K562 (cell line): Measurements from ENCODE around the gene PREB. TPM values are rescaled to one million over a fixed set of nuclear protein-coding genes. Genes with fewer than 3 reads are reported as not detected.

Experiments used
- CEBPB ChIP-seq: fragments of 450-650 bp; IDR thresholded peaks from 2 replicates; pipeline ENCODE4 v1.6.1; 2016; ENCODE audit warnings: missing genetic modification characterization, missing compliant biosample characterization
- E2F4 ChIP-seq: sonication (generic); formaldehyde crosslinking; IDR thresholded peaks from 2 replicates; pipeline ENCODE4 v1.8.0; 2022; ENCODE audit warnings: mild to moderate bottlenecking, low read depth, missing genetic modification reagents
- MTA2 ChIP-seq: fragments of 450-650 bp; IDR thresholded peaks from 2 replicates; pipeline ENCODE4 v1.6.1; 2016; ENCODE audit warnings: low read depth
- NELFE ChIP-seq: IDR thresholded peaks from 2 replicates; pipeline ENCODE4 v1.6.1; 2011; ENCODE audit warnings: mild to moderate bottlenecking; ENCODE audit not compliant: insufficient read depth, insufficient read length
- PREB ChIP-seq: sonication (generic); formaldehyde crosslinking; IDR thresholded peaks from 2 replicates; pipeline ENCODE4 v1.8.1; 2023; ENCODE audit warnings: mild to moderate bottlenecking, missing genetic modification reagents
- RBBP5 ChIP-seq: fragments of 200-600 bp; sonication (generic); IDR thresholded peaks from 2 replicates; pipeline ENCODE4 v1.6.1; 2012; ENCODE audit warnings: borderline replicate concordance, mild to moderate bottlenecking, low read length, control low read depth, inconsistent platforms; ENCODE audit not compliant: insufficient read depth, poor library complexity, severe bottlenecking
- RNF219 ChIP-seq: fragments of 250-450 bp; sonication (Bioruptor Pico); IDR thresholded peaks from 2 replicates; pipeline ENCODE4 v1.5.0; 2022; ENCODE audit warnings: mild to moderate bottlenecking
- SIN3A ChIP-seq, 2 experiments: fragments of 150-350 bp in 1 of 2; IDR thresholded peaks; 2 replicates each; pipeline ENCODE4 v1.6.1; 2011 to 2016; ENCODE audit warnings: borderline replicate concordance in 2 of 2, low read depth in 2 of 2, low read length in 2 of 2, mild to moderate bottlenecking in 2 of 2, moderate library complexity in 2 of 2; ENCODE audit not compliant: control insufficient read depth in 1 of 2
- SMARCA4 ChIP-seq: fragments of 450-650 bp; IDR thresholded peaks from 2 replicates; pipeline ENCODE4 v1.6.1; 2016
- SMC3 ChIP-seq: conservative IDR thresholded peaks from 2 replicates; pipeline ENCODE4 v1.6.1; 2011; ENCODE audit warnings: low read depth, low read length, improper control_type of control experiment; ENCODE audit not compliant: insufficient read depth
- ZBTB40 ChIP-seq, 2 experiments: fragments of 450-650 bp in 1 of 2; sonication (generic) in 1 of 2; formaldehyde crosslinking in 1 of 2; IDR thresholded peaks; 2 replicates each; pipeline versions ENCODE4 v1.7.1 to v1.9.0; 2016 to 2022; ENCODE audit warnings: inconsistent platforms in 1 of 2, mild to moderate bottlenecking in 1 of 2, missing genetic modification reagents in 1 of 2
- polyA plus RNA-seq, 8 experiments: library from polyadenylated mRNA; depleted of rRNA in 4 of 8; stranded (reverse) in 5 of 8; unstranded in 3 of 8; fragments of >200 nt; fragmentation: Nextera tagmentation in 2 of 8; fragmentation: Illumina TruSeq in 1 of 8; extraction: Ambion mirVana in 2 of 8; extraction: Trizol in 1 of 8; gene quantifications; 2 replicates each; pipeline versions ENCODE4 v1.2.1 to v1.2.3, GENCODE V29; 2011 to 2014; ENCODE audit warnings: inconsistent platforms in 1 of 8, missing spikeins in 1 of 8
- total RNA-seq, 7 experiments: library from RNA; depleted of rRNA in 6 of 7; stranded (reverse); fragments of >200 nt in 6 of 7; fragmentation: Illumina TruSeq in 2 of 7; extraction: Trizol in 2 of 7; gene quantifications; 2 replicates each; pipeline versions ENCODE4 v1.2.1 to v1.2.3, GENCODE V29; 2011 to 2021; ENCODE audit warnings: low replicate concordance in 1 of 7

PREB gene
- total and polyA plus RNA-seq, 9 of the 15 experiments (the other 6 are each of a cell fraction or from before 2014, with no cell fraction given) = 35.1 to 84.2 (median 67.2) TPM

GRCh38 chr2:27086724-27087593 lies 47.5 kb downstream of the PREB start, which contains the start of gene KHK (continued):
- TF ChIP-seq E2F4 (CRISPR knock-in tag) (no peak), SMARCA4 (no peak), RNF219 (no peak), SIN3A (IDR thresholded peaks at IDR 0.05; ENCODE audit: borderline replicate concordance in 2 of 2, control insufficient read depth in 1 of 2, low read depth in 2 of 2, low read length in 2 of 2) (peak in 1 of 2 experiments; percentile 82; a peak in 2 of 4 replicates), PREB (CRISPR knock-in tag) (no peak), NELFE (no peak), SMC3 (no peak), MTA2 (no peak), CEBPB (no peak), ZBTB40 (IDR thresholded peaks at IDR 0.05) (no peak), ZBTB40 (CRISPR knock-in tag; IDR thresholded peaks at IDR 0.05) (no peak), RBBP5 (peak; percentile 51)
